ENCODE data around the gene CTNNA2.

Gene CTNNA2

GRCh38 chr2:80499095-80499494 is 986.2 kb downstream of the CTNNA2 start:
- peak; percentile 75 for TF ChIP-seq CTCF (IDR thresholded peaks at IDR 0.05; ENCODE audit: control insufficient read depth, extremely low read depth, insufficient read depth)
- H3K4me3 ChIP-seq (ENCODE audit: low read depth, low read length): no peak overlapping the region
- DNase-seq (ENCODE audit: low read depth): peak; percentile 10

GRCh38 chr2:80501874-80502624 is 989.2 kb downstream of the CTNNA2 start:
- TF ChIP-seq CTCF (IDR thresholded peaks at IDR 0.05; ENCODE audit: control insufficient read depth, extremely low read depth, insufficient read depth): no peak
- H3K4me3 ChIP-seq (ENCODE audit: low read depth, low read length): no peak overlapping the region
- no peak for DNase-seq (ENCODE audit: low read depth)

GRCh38 chr2:80506563-80506962 is 993.7 kb downstream of the CTNNA2 start:
- H3K4me3 ChIP-seq (ENCODE audit: low read depth, low read length): no peak overlapping the region
- no peak for DNase-seq (ENCODE audit: low read depth)
- TF ChIP-seq CTCF (IDR thresholded peaks at IDR 0.05; ENCODE audit: control insufficient read depth, extremely low read depth, insufficient read depth): no peak

GRCh38 chr2:80510716-80511115 is 997.9 kb downstream of the CTNNA2 start:
- no peak overlapping the region for H3K4me3 ChIP-seq (ENCODE audit: low read depth, low read length)
- no peak for TF ChIP-seq CTCF (IDR thresholded peaks at IDR 0.05; ENCODE audit: control insufficient read depth, extremely low read depth, insufficient read depth)
- no peak for DNase-seq (ENCODE audit: low read depth)

- no peak overlapping the region for H3K4me3 ChIP-seq (ENCODE audit: low read depth, low read length)
- TF ChIP-seq CTCF (IDR thresholded peaks at IDR 0.05; ENCODE audit: control insufficient read depth, extremely low read depth, insufficient read depth): no peak
- no peak for DNase-seq (ENCODE audit: low read depth)
Observed at GRCh38 chr2:80515964-80516363, 1003.1 kb downstream of the CTNNA2 start.

- TF ChIP-seq CTCF (IDR thresholded peaks at IDR 0.05; ENCODE audit: control insufficient read depth, extremely low read depth, insufficient read depth): no peak
- H3K4me3 ChIP-seq (ENCODE audit: low read depth, low read length): no peak overlapping the region
- DNase-seq (ENCODE audit: low read depth): no peak
Observed at GRCh38 chr2:80517316-80517715, 1004.5 kb downstream of the CTNNA2 start.

GRCh38 chr2:80519121-80519643 is 1006.3 kb downstream of the CTNNA2 start:
- no peak for TF ChIP-seq CTCF (IDR thresholded peaks at IDR 0.05; ENCODE audit: control insufficient read depth, extremely low read depth, insufficient read depth)
- no peak overlapping the region for H3K4me3 ChIP-seq (ENCODE audit: low read depth, low read length)
- no peak for DNase-seq (ENCODE audit: low read depth)

All from LNCaP clone FGC (cell line).